ENCODE measurements around the gene CEMIP2.

CEMIP2 gene

DNA sequence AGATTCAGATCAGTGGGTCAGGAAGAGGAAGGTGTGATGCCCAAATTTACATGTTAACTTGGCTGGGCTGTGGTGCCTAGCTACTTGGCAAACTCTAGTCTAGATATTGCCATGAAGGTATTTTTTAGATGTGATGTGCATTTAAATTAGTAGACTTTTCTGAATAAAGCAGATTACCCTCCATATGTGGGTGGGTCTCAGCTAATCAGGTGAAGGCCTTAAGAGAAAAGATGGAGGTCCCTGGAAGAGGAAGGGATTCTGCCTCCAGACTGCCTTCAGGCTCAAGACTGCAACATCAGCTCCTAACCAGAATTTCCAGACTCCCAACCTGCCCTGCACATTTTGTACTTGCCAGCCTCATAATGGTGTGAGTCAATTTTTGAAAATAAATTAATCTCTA lies 115.8 kb downstream of the CEMIP2 start:
- no peak for FAIRE-seq
- no peak for DNase-seq (ENCODE audit: insufficient read length, low spot score)

DNA sequence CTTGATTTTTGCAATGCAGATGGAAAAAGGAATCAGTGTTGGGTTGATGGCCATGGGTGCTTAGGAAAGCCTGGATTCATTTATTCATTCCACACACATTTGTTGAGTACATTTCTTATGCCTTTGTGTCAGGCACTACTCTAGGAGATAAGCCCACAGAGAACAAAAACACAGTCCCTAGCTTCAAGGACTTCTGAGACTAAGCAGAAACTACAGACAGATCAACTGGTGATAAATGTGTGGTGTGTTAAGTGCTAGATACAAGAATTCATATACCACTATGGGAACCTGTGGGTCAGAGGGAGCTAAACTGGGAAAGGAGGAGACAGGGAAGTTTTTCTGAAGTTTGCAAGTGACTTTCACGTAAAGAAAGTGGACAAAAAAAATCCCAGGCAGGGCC lies 119.9 kb downstream of the CEMIP2 start:
- FAIRE-seq (no peak), DNase-seq (ENCODE audit: insufficient read length, low spot score) (no peak)

DNA sequence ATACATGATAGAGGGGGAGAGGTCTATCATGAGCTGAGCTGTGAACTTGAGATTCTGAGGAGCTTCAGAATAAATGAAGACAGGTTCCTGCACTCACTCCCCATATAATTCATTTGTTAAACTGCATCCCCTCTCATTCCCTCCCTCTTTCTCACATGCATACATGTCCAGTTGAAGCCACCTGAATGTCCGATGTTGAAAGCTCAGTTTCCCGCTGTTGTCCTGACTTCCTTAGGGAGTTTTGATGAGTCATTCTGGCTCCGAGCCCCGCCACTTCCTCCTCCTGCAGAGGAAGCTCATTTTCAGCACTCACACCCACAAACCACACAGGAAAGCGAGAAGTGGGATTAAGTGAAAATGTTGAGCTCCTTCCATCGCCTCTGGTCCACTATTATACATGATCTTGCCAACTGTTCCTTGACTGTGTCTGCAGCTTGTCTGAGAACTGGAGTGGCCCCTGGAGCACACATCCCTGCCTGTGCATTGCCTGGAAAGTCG lies 121.2 kb downstream of the CEMIP2 start:
- DNase-seq (ENCODE audit: insufficient read length, low spot score) (no peak), FAIRE-seq (peak; percentile 55)

DNA sequence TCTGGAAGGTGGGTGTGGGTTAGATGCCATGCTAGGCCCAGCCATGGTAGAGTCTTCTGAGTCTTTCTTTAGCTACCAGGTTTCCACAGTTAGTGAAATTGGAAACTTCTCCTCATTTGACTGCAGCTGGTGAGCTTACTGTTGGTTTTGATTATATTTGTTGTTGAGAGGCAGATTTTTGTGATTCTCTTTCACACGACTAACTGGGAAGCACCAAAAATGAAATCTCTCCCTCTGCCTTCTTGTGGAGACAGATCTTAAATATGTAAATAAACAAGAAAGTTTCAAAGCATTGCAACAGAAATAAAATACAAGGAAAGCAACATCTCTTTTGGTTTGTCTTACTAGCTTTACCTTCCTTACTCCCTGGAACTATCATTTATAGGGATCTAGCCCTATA lies 122.2 kb downstream of the CEMIP2 start:
- FAIRE-seq (no peak), DNase-seq (ENCODE audit: insufficient read length, low spot score) (no peak)

DNA sequence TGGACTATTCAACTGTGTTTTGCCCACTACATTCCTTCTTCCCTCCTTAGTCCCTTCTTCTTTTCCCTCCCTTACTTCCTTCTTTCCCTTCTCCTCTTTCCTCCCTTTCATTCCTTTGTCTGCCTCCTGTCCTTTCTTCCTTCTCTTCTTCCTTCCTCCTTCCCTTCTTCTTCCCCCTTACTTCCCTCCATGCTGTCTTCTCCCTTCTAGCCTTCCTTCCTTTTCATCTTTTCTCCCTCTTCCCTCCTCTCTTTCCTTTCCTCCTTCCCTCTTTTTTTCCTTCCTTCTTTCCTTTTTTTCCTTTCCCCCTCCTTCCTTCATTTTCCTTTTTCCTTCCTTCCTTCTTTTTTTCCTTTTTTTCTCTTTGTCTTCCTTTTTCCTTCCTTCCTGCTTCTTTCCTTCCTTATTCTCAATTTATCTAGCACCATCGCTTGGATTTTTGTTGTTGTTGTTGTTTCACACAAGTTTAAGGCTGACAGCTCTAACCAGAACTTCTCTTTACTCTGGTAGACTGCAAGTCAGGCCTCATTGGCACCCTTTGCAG lies 123.4 kb downstream of the CEMIP2 start:
- FAIRE-seq = no peak
- DNase-seq (ENCODE audit: insufficient read length, low spot score) = no peak

DNA sequence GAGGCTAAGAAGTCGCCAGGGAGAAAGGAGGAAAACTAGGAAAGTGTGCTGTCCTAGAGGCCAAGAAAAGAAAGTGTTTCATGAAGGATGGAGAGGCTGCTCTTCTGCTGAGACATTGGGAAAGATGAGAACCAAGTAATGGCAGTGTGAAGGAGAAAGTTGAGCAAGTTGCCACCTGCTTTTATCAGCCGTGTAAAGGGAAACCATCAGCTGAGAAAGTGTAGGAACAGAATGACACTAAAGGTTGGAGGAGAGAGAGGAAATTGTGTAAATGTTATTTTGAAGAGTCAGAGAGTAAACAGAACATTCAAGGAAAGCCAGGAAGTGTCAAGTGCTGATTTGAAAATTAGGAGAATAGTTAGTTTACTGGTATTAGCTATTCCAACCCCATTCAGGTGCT lies 125.0 kb downstream of the CEMIP2 start:
- DNase-seq (ENCODE audit: insufficient read length, low spot score) (no peak), FAIRE-seq (no peak)

DNA sequence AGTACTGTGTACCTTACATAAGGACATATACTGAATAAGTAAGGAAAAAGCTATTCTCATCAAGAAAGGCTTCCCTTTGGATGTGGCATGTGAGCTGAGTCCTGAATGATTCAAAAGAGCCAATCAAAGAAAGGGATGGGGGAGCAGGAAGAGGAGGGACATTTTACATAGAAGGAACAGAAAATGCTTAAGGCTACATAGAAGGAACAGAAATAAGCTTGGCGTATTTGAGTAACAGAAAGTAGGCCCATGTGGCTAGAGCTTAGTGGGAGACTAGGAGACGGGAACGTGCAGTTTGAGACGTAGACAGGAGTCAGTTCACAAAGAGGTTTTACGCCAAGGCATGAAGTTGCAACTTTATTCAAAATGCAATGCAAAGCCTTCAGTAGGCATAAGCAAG lies 126.3 kb downstream of the CEMIP2 start:
- no peak for FAIRE-seq
- DNase-seq (ENCODE audit: insufficient read length, low spot score) = no peak

DNA sequence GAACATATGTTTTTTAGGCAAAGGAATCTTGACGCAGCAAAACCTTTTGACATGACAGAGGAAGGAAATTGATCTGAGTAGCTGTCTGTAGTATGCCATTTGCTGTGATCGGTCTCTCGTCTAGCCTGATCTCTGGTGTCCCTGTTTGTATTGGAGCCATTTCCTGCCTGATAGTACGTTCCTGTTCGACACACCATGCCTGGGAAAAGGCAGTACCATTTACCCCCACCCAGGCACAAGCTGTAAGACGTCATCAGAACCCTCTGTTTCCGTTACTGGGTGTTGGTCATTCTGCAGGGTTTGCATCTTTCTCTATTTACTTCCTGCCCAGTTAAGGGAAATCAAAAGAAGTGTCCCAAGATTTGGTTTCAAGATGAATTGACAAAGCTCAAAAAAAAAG lies 129.7 kb downstream of the CEMIP2 start:
- no peak for FAIRE-seq
- no peak for DNase-seq (ENCODE audit: insufficient read length, low spot score)

DNA sequence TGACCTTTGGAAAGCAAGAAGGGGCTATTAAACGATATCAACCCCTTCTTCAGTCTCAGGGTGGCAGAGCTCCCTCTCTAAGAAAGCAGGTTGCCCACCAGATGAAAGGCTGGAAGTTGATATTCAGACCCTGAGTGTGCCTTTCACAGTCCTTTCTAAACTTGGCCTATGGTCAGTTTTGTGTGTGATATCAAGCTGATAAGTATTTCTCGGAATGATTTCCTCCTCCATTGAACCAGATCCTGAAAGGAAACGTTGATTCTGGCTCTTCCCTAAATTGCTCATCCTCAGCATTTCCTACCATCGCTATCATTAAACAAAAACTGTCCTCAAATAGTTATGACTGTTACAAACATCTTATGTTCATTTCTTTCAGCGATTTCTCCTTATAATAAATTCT lies 130.4 kb downstream of the CEMIP2 start:
- DNase-seq (ENCODE audit: insufficient read length, low spot score) = no peak
- FAIRE-seq = no peak

DNA sequence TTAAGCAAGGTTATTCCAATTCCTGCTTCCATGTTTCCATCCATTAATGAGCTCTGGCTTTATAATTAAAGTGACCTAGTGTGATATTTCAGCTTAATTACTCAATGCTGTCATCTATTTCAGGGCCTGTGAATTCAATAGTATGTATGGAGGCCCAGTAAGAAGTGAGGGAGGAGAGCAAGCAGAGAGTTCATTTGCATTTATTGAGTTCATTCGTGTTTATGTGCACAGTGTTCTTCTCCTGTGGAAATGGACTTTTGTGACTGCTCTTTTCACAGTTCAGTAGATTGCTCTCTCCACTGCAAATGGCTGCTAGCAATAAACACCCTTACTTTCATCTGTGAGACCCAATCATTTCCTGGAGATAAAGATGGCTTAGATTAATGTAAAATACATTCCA lies 130.9 kb downstream of the CEMIP2 start:
- FAIRE-seq = no peak
- DNase-seq (ENCODE audit: insufficient read length, low spot score) = no peak

DNA sequence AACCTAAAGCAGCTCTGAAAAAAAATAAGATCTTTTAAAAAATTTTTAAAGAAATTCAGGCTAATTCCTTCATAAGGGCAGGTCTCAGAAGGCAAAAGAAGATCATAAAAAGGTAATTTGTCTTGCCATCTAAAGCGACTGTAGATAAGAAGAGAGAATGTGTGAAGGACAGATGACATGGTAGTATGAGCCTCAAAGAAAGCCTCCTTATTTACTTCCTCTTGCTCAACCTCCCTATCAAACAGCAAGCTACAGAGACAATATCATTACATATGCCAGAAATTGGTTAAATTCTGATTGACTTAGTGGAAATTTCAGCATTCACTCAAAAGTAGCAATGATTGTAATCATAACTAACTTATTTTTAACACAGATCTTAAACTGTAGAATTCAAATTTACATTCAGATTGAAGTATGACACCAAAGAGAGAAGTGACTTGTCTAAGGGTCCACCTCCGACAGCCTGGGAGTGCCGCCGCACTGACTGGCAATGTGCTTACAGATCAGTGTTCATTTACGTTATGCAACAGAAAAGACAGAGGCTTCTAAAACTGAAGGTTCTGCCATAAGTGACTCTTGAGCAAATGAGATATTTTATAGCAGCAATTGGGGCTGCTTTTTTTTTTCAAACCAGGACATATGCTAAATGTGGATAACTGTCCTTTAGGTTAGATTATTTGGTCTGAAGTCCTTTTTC lies 132.0 kb downstream of the CEMIP2 start:
- no peak for FAIRE-seq
- DNase-seq (ENCODE audit: insufficient read length, low spot score) = no peak

DNA sequence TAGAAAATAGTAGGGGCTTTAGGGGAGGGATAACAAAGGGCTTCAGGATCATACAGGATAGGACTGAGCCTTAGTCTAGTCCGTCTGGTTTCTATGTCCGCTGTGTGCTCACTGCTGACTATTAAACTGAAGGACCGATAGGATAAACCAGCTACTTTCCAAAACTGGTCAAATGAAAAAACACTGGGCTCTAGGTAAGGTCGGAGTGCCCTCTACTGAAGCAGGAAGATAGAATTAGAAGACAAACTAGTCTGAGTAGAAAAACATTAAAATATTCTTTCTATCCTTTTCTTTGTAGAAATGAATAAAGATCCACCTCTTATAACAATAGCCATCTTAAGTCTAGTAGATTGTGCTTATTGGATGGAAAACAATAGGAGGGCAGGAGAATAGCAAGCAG lies 133.6 kb downstream of the CEMIP2 start:
- FAIRE-seq = no peak
- DNase-seq (ENCODE audit: insufficient read length, low spot score) = no peak
